PC-9 (cell line): ENCODE results near the gene LETM1. TPM values are rescaled to one million over a fixed set of nuclear protein-coding genes. Genes with fewer than 3 reads are reported as not detected.

Experiments
- BruUV-seq: library from RNA; stranded (reverse); fragments of 400-500 nt; replicated peaks from 2 replicates; lab custom pipeline; 2021; lab: Mats Ljungman, UMichigan
- CTCF ChIA-PET: fragments of 300-600 bp; sonication (Branson Sonifier 250); formaldehyde crosslinking; loops from one replicate; lab custom pipeline; 2022; ENCODE audit warnings: antibody characterized with exemption; lab: Charles Lee
- POLR2A ChIA-PET: fragments of 300-600 bp; sonication (Branson Sonifier 250); formaldehyde crosslinking; loops from one replicate; lab custom pipeline; 2022; ENCODE audit warnings: antibody characterized with exemption; ENCODE audit not compliant: unreplicated experiment; lab: Charles Lee
- DNase-seq, 2 experiments: peaks; one replicate each; pipeline versions ENCODE4 v3.0.0 to v3.0.0-alpha.2; 2015 to 2022; ENCODE audit warnings: mixed read lengths in 1 of 2
- H2AFZ ChIP-seq: fragments of 200-600 bp; sonication (generic); 2 replicates; pipeline ENCODE4 v1.8.1; 2017; ENCODE audit warnings: antibody characterized with exemption
- H3F3A ChIP-seq: fragments of 200-600 bp; sonication (generic); 2 replicates; pipeline ENCODE4 v1.8.1; 2017; ENCODE audit warnings: antibody characterized with exemption, mild to moderate bottlenecking, low read depth; ENCODE audit not compliant: insufficient read depth
- H3K27ac ChIP-seq: fragments of 200-600 bp; sonication (generic); 2 replicates; pipeline ENCODE4 v1.6.1; 2016; ENCODE audit warnings: mixed run types
- H3K27me3 ChIP-seq: fragments of 200-600 bp; sonication (generic); 2 replicates; pipeline ENCODE4 v1.6.1; 2016; ENCODE audit warnings: low read depth, mixed run types; ENCODE audit not compliant: insufficient read depth
- H3K36me3 ChIP-seq: fragments of 200-600 bp; sonication (generic); 2 replicates; pipeline ENCODE4 v1.6.1; 2016; ENCODE audit warnings: low read depth, mixed run types
- H3K4me1 ChIP-seq: fragments of 200-600 bp; sonication (generic); replicated peaks from 2 replicates; pipeline ENCODE4 v1.6.1; 2016; ENCODE audit warnings: mixed run types; ENCODE audit not compliant: insufficient read depth
- H3K4me2 ChIP-seq: fragments of 200-600 bp; sonication (generic); 2 replicates; pipeline ENCODE4 v1.6.1; 2017; ENCODE audit warnings: mixed run types
- H3K4me3 ChIP-seq: fragments of 200-600 bp; sonication (generic); 2 replicates; pipeline ENCODE4 v1.6.1; 2016; ENCODE audit warnings: mixed run types
- H3K79me2 ChIP-seq: fragments of 200-600 bp; sonication (generic); 2 replicates; pipeline ENCODE4 v1.6.1; 2017; ENCODE audit warnings: low read depth, mixed run types
- H3K9me2 ChIP-seq: fragments of 200-600 bp; sonication (generic); 2 replicates; pipeline ENCODE4 v1.8.1; 2017; ENCODE audit warnings: mild to moderate bottlenecking; ENCODE audit not compliant: insufficient read depth
- H3K9me3 ChIP-seq: fragments of 200-600 bp; sonication (generic); 2 replicates; pipeline ENCODE4 v1.8.1; 2016; ENCODE audit warnings: low read depth; ENCODE audit not compliant: insufficient read depth
- H4K20me1 ChIP-seq: fragments of 200-600 bp; sonication (generic); 2 replicates; pipeline ENCODE4 v1.8.1; 2017; ENCODE audit not compliant: insufficient read depth
- CTCF ChIP-seq: fragments of 200-600 bp; sonication (generic); conservative IDR thresholded peaks from 2 replicates; pipeline ENCODE4 v1.6.1; 2017; ENCODE audit warnings: mixed run types, antibody characterized with exemption, mild to moderate bottlenecking, moderate library complexity
- EZH2 ChIP-seq: fragments of 200-600 bp; sonication (generic); IDR thresholded peaks from 2 replicates; pipeline ENCODE4 v1.8.0; 2017; ENCODE audit warnings: antibody characterized with exemption, low read depth
- intact Hi-C: fragments of 100-400 bp; cut with micrococcal nuclease; formaldehyde crosslinking; loops from one replicate; pipeline ENCODE4 v1.10.0; 2022; ENCODE audit not compliant: unreplicated experiment
- total RNA-seq: library from RNA; stranded (reverse); gene quantifications from 2 replicates; pipeline ENCODE4 v1.2.3, GENCODE V29; 2021

The LETM1 gene
- total RNA-seq, 1 experiment from 2014 or later, result 44.5 TPM

- Histone ChIP-seq H4K20me1 (peaks cover 13% of the 10 kb centered on the region), H3K27ac (no peak overlapping the region), H3K4me1 (no peaks in the 10 kb centered on the region), H3K9me3 (no peaks in the 10 kb centered on the region), H3K4me2 (no peak overlapping the region), H3K27me3 (no peaks in the 10 kb centered on the region), H3K4me3 (no peak overlapping the region), H3K79me2 (no peaks in the 10 kb centered on the region), H3K36me3 (no peaks in the 10 kb centered on the region), H3F3A (peaks cover under 1% of the 10 kb centered on the region), H2AFZ (no peak overlapping the region), H3K9me2 (no peaks in the 10 kb centered on the region)
- BruUV-seq, result no TSS peak
- DNase-seq, result no peak
- TF ChIP-seq EZH2, result no peak
- no peak for TF ChIP-seq CTCF
- ChIA-PET POLR2A (no interaction called here), CTCF (no interaction called here)
- intact Hi-C loops, result loop anchor here (5.0 kb wide), 1 partner anchor 374 kb away; no protein-coding TSS in a partner anchor
These were observed 42.7 kb downstream of the LETM1 start for GRCh38 chr4:1813231-1813630.

GRCh38 chr4:1812720-1813119 lies 43.2 kb downstream of the LETM1 start:
- peaks cover 4% of the 10 kb centered on the region for H3F3A ChIP-seq
- no peak overlapping the region for H2AFZ ChIP-seq
- no peaks in the 10 kb centered on the region for H3K36me3 ChIP-seq
- H3K4me3 ChIP-seq, result no peak overlapping the region
- no peaks in the 10 kb centered on the region for H3K4me1 ChIP-seq
- no peak overlapping the region for H3K27ac ChIP-seq
- BruUV-seq, result TSS peak; percentile 21
- intact Hi-C loops, result loop anchor here (5.0 kb wide), 1 partner anchor 375 kb away; no protein-coding TSS in a partner anchor
- H3K4me2 ChIP-seq, result no peak overlapping the region
- peaks cover 13% of the 10 kb centered on the region for H4K20me1 ChIP-seq
- no peak for DNase-seq
- ChIA-PET CTCF (no interaction called here), POLR2A (no interaction called here)
- H3K27me3 ChIP-seq, result no peaks in the 10 kb centered on the region
- H3K9me2 ChIP-seq, result no peaks in the 10 kb centered on the region
- no peaks in the 10 kb centered on the region for H3K79me2 ChIP-seq
- TF ChIP-seq EZH2, result no peak
- H3K9me3 ChIP-seq, result no peaks in the 10 kb centered on the region

- Histone ChIP-seq H3K27ac (no peak overlapping the region), H3K4me3 (no peak overlapping the region), H3K4me2 (no peak overlapping the region), H2AFZ (no peak overlapping the region), H3K79me2 (no peaks in the 10 kb centered on the region), H3K36me3 (no peaks in the 10 kb centered on the region), H4K20me1 (peaks cover 13% of the 10 kb centered on the region), H3K27me3 (no peaks in the 10 kb centered on the region), H3F3A (peaks cover 4% of the 10 kb centered on the region; the same call in 1 of the 2 replicates), H3K9me2 (no peaks in the 10 kb centered on the region), H3K4me1 (no peaks in the 10 kb centered on the region), H3K9me3 (no peaks in the 10 kb centered on the region)
- intact Hi-C loops, result loop anchor here (1.0 to 5.0 kb wide), 5 partner anchors 58 to 377 kb away; no protein-coding TSS in a partner anchor
- DNase-seq, result no peak
- ChIA-PET CTCF (no interaction called here), POLR2A (no interaction called here)
- TF ChIP-seq EZH2 (no peak), CTCF (no peak)
- no TSS peak for BruUV-seq
These were observed 45.2 kb downstream of the LETM1 start for GRCh38 chr4:1810765-1811164.
